Testis (tissue), 2 donors: Measurements from ENCODE around the gene STK17A.

Source experiments
- CTCF ChIP-seq, 3 experiments: fragments of 450-650 bp in 2 of 3; fragments of 200-600 bp in 1 of 3; sonication (generic) in 1 of 3; IDR thresholded peaks; one replicate each; pipeline ENCODE4 v1.5.1; 2016 to 2019; ENCODE audit warnings: antibody characterized with exemption in 3 of 3, mild to moderate bottlenecking in 2 of 3, moderate library complexity in 1 of 3
- POLR2A ChIP-seq: fragments of 450-650 bp; IDR thresholded peaks from one replicate; pipeline ENCODE4 v1.6.1; 2017; ENCODE audit warnings: antibody characterized with exemption, mild to moderate bottlenecking, moderate library complexity

GRCh38 chr7:43560742-43561330 is 22.1 kb upstream of the STK17A start:
- TF ChIP-seq CTCF (IDR thresholded peaks at IDR 0.05) (no peak), POLR2A (no peak)
